IPS DF 6.9 (cell line): ENCODE data around the gene CRTAC1.

Source experiments
- DNase-seq: peaks from one replicate; pipeline ENCODE4 v3.0.0-alpha.2; 2013; ENCODE audit warnings: low read depth, low spot score
- H3K27ac ChIP-seq: one replicate; pipeline ENCODE4 v1.5.1; 2013; ENCODE audit warnings: low read length, control low read depth
- H3K27me3 ChIP-seq: 2 replicates; pipeline ENCODE4 v1.6.1; 2013; ENCODE audit warnings: mild to moderate bottlenecking, low read length; ENCODE audit not compliant: control insufficient read depth, insufficient read depth
- H3K36me3 ChIP-seq: 2 replicates; pipeline ENCODE4 v1.6.1; 2013; ENCODE audit warnings: low read length; ENCODE audit not compliant: control insufficient read depth, insufficient read depth
- H3K4me1 ChIP-seq: 2 replicates; pipeline ENCODE4 v1.6.1; 2013; ENCODE audit warnings: low read length; ENCODE audit not compliant: control insufficient read depth, insufficient read depth
- H3K4me3 ChIP-seq: 2 replicates; pipeline ENCODE4 v1.5.1; 2013; ENCODE audit warnings: mild to moderate bottlenecking, low read length
- H3K9me3 ChIP-seq: 2 replicates; pipeline ENCODE4 v1.6.1; 2013; ENCODE audit warnings: low read length, inconsistent platforms; ENCODE audit not compliant: control insufficient read depth, insufficient read depth
- WGBS: extraction: QIAGEN DNeasy Blood & Tissue Kit; methylation state at CpG from one replicate; pipeline ENCODE4 v1.1.7; 2013; ENCODE audit warnings: mixed read lengths, missing lambda C conversion rate; ENCODE audit not compliant: insufficient read length, insufficient coverage; 5-methylcytosine and 5-hydroxymethylcytosine counted together

Gene CRTAC1

DNA sequence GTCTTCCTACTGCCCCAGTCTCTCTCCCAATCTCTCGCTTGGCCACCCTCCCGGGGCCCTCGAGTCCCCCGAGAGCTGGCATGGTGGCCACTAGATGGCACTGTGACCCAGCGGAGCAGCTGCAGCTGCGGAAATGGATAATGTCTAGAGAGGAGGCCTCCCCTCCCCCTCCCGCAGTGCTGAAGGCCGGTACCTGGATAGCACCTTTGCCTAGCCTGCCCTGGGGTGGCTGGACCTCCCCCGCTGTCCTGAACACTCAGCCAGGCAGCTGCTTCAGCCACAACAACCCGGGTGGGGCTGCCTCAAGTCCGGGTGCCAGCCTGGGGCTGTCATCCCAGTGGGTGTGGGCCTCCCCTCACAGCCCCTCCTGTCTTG is 115.6 kb downstream of the CRTAC1 start:
- no peaks in the 10 kb centered on the region for H3K9me3 ChIP-seq
- H3K27me3 ChIP-seq: no peaks in the 10 kb centered on the region
- no CpG with 5 or more reads among the region's 11 CpGs for WGBS
- no peak overlapping the region for H3K27ac ChIP-seq
- 0 out of 2 replicates have a peak, but pooled peaks cover 1% of the 10 kb centered on the region for H3K4me1 ChIP-seq
- no peaks in the 10 kb centered on the region for H3K36me3 ChIP-seq
- DNase-seq: peak; percentile 55
- no peak overlapping the region for H3K4me3 ChIP-seq

- H3K27me3 ChIP-seq: no peaks in the 10 kb centered on the region
- no CpG with 5 or more reads among the region's 10 CpGs for WGBS
Observed at GRCh38 chr10:97914171-97914836, 116.1 kb downstream of the CRTAC1 start.

GRCh38 chr10:97913614-97914013 is 116.8 kb downstream of the CRTAC1 start:
- no peak for DNase-seq
- no CpG with 5 or more reads among the region's 6 CpGs for WGBS
- Histone ChIP-seq H3K4me1 (0 out of 2 replicates have a peak, but pooled peaks cover 1% of the 10 kb centered on the region), H3K36me3 (no peaks in the 10 kb centered on the region), H3K9me3 (no peaks in the 10 kb centered on the region), H3K27me3 (no peaks in the 10 kb centered on the region), H3K4me3 (no peak overlapping the region), H3K27ac (no peak overlapping the region)

More at GRCh38 chr10:97914171-97914836, 116.1 kb downstream of the CRTAC1 start:
- Histone ChIP-seq H3K9me3 (no peaks in the 10 kb centered on the region), H3K4me1 (0 out of 2 replicates have a peak, but pooled peaks cover 1% of the 10 kb centered on the region), H3K27ac (no peak overlapping the region), H3K36me3 (no peaks in the 10 kb centered on the region), H3K4me3 (no peak overlapping the region)
- DNase-seq: no peak

DNA sequence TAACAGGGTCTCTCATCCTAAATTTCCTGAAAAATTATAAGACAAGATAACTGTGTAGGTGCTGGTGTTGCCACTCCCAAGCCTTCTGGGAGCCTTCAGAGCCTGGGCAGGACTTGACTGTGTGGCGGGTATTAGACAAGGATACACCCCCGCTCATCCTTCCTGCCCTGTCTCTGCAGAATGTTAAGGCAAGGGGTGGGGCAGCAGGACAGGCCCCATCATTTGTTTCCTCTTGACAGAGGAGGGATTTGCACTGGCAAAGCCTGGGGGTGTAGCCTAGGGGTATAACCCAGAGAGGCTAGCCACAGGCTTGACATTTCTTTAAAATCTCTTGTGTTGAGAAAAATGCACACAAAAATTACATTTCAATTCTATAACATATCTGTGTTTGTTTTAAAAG is 117.2 kb downstream of the CRTAC1 start:
- DNase-seq: no peak
- 0 out of 2 replicates have a peak, but pooled peaks cover 1% of the 10 kb centered on the region for H3K4me1 ChIP-seq
- H3K9me3 ChIP-seq: no peaks in the 10 kb centered on the region
- H3K27ac ChIP-seq: no peak overlapping the region
- WGBS: no CpG with 5 or more reads among the region's 2 CpGs
- no peaks in the 10 kb centered on the region for H3K36me3 ChIP-seq
- no peak overlapping the region for H3K4me3 ChIP-seq
- no peaks in the 10 kb centered on the region for H3K27me3 ChIP-seq

GRCh38 chr10:97911217-97911616 is 119.2 kb downstream of the CRTAC1 start:
- no CpG with 5 or more reads among the region's 5 CpGs for WGBS
- DNase-seq: no peak
- Histone ChIP-seq H3K4me3 (no peak overlapping the region), H3K27ac (no peak overlapping the region), H3K36me3 (no peaks in the 10 kb centered on the region), H3K4me1 (0 out of 2 replicates have a peak, but pooled peaks cover 1% of the 10 kb centered on the region), H3K9me3 (no peaks in the 10 kb centered on the region), H3K27me3 (no peaks in the 10 kb centered on the region)

GRCh38 chr10:97910661-97911060 is 119.8 kb downstream of the CRTAC1 start:
- Histone ChIP-seq H3K4me3 (no peak overlapping the region), H3K36me3 (no peaks in the 10 kb centered on the region), H3K27me3 (no peaks in the 10 kb centered on the region), H3K4me1 (0 out of 2 replicates have a peak, but pooled peaks cover 1% of the 10 kb centered on the region), H3K27ac (no peak overlapping the region), H3K9me3 (no peaks in the 10 kb centered on the region)
- no peak for DNase-seq
- no CpG with 5 or more reads among the region's 4 CpGs for WGBS

- H3K27ac ChIP-seq: no peak overlapping the region
- peaks cover 4% of the 10 kb centered on the region; the same call in 1 of the 2 replicates for H3K4me1 ChIP-seq
- no peak overlapping the region for H3K4me3 ChIP-seq
- no peaks in the 10 kb centered on the region for H3K36me3 ChIP-seq
- no CpG with 5 or more reads among the region's 12 CpGs for WGBS
- no peaks in the 10 kb centered on the region for H3K9me3 ChIP-seq
- DNase-seq: no peak
- no peaks in the 10 kb centered on the region for H3K27me3 ChIP-seq
Observed at GRCh38 chr10:97907830-97908229, 122.6 kb downstream of the CRTAC1 start.

- DNase-seq: no peak
- H3K36me3 ChIP-seq: no peaks in the 10 kb centered on the region
- H3K9me3 ChIP-seq: no peaks in the 10 kb centered on the region
- no peak overlapping the region for H3K27ac ChIP-seq
- H3K4me1 ChIP-seq: peaks cover 4% of the 10 kb centered on the region; the same call in 1 of the 2 replicates
- H3K27me3 ChIP-seq: no peaks in the 10 kb centered on the region
- no peak overlapping the region for H3K4me3 ChIP-seq
- WGBS: no CpG with 5 or more reads among the region's 6 CpGs
Observed at GRCh38 chr10:97907211-97907610, 123.2 kb downstream of the CRTAC1 start.

GRCh38 chr10:97905276-97905675 is 125.1 kb downstream of the CRTAC1 start:
- H3K4me1 ChIP-seq: peaks cover 4% of the 10 kb centered on the region; the same call in 1 of the 2 replicates
- DNase-seq: no peak
- H3K27ac ChIP-seq: no peak overlapping the region
- no peaks in the 10 kb centered on the region for H3K27me3 ChIP-seq
- H3K4me3 ChIP-seq: no peak overlapping the region
- no peaks in the 10 kb centered on the region for H3K9me3 ChIP-seq
- no CpG with 5 or more reads among the region's 8 CpGs for WGBS
- no peaks in the 10 kb centered on the region for H3K36me3 ChIP-seq

- DNase-seq: no peak
- Histone ChIP-seq H3K4me3 (no peak overlapping the region), H3K9me3 (no peaks in the 10 kb centered on the region), H3K27me3 (no peaks in the 10 kb centered on the region), H3K36me3 (no peaks in the 10 kb centered on the region), H3K4me1 (peaks cover 4% of the 10 kb centered on the region; the same call in 1 of the 2 replicates), H3K27ac (no peak overlapping the region)
- no CpG with 5 or more reads among the region's 11 CpGs for WGBS
Observed at GRCh38 chr10:97904576-97904975, 125.8 kb downstream of the CRTAC1 start.

DNA sequence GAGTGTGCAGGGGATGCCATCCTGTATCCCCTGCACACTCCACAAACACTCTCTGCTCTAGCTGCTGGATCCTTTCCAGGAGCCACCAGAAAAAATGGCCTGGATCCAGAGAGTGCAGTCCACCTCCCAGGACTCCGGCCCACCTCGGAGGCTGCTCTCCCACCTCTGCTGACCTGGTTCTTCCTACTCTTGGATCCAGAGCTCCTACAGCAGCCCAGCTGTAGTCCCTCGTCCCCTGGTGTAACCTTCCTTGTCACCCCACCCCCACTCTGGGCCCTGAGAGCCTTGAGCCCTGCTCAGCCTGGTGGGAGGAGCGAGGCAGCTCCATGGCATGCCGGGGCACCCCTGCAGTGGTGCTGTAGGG is 126.4 kb downstream of the CRTAC1 start:
- peaks cover 4% of the 10 kb centered on the region; the same call in 1 of the 2 replicates for H3K4me1 ChIP-seq
- H3K27ac ChIP-seq: no peak overlapping the region
- H3K4me3 ChIP-seq: no peak overlapping the region
- no peaks in the 10 kb centered on the region for H3K9me3 ChIP-seq
- no peaks in the 10 kb centered on the region for H3K27me3 ChIP-seq
- WGBS: no CpG with 5 or more reads among the region's 5 CpGs
- H3K36me3 ChIP-seq: no peaks in the 10 kb centered on the region
- no peak for DNase-seq
